Neural cell (in vitro differentiated cells): Measurements from ENCODE around the gene HFM1. TPM values are rescaled to one million over a fixed set of nuclear protein-coding genes. Genes with fewer than 3 reads are reported as not detected.

ENCODE experiments used
- H2AFZ ChIP-seq: fragments of 200-600, 300-800 bp; sonication (generic), shearing (Covaris generic); 2 replicates; pipeline ENCODE4 v1.6.0; 2014; ENCODE audit warnings: low read depth, mild to moderate bottlenecking, antibody characterized with exemption, low read length, moderate library complexity
- H3F3A ChIP-seq: fragments of 200-600 bp; shearing (Covaris generic); 2 replicates; pipeline ENCODE4 v1.6.1; 2016; ENCODE audit warnings: mild to moderate bottlenecking, moderate library complexity, mixed read lengths, antibody characterized with exemption, low read length; ENCODE audit not compliant: insufficient read depth, poor library complexity, severe bottlenecking
- H3K27ac ChIP-seq: fragments of 200-600, 300-800 bp; sonication (generic), shearing (Covaris generic); 2 replicates; pipeline ENCODE4 v1.5.1; 2014; ENCODE audit warnings: mild to moderate bottlenecking, low read length, moderate library complexity
- H3K27me3 ChIP-seq: fragments of 300-800, 200-600 bp; sonication (generic), shearing (Covaris generic); 2 replicates; pipeline ENCODE4 v1.6.0; 2014; ENCODE audit warnings: mild to moderate bottlenecking, low read depth, low read length, moderate library complexity; ENCODE audit not compliant: insufficient read depth
- H3K36me3 ChIP-seq: fragments of 300-800, 200-600 bp; sonication (generic), shearing (Covaris generic); 2 replicates; pipeline ENCODE4 v1.5.1; 2014; ENCODE audit warnings: mild to moderate bottlenecking, antibody characterized with exemption, low read length, moderate library complexity; ENCODE audit not compliant: insufficient read depth
- H3K4me2 ChIP-seq: fragments of 300-800, 200-600 bp; sonication (generic), shearing (Covaris generic); 2 replicates; pipeline ENCODE4 v1.6.0; 2014; ENCODE audit warnings: mild to moderate bottlenecking, low read length
- H3K4me3 ChIP-seq: fragments of 300-800, 200-600 bp; sonication (generic), shearing (Covaris generic); 2 replicates; pipeline ENCODE4 v1.5.1; 2014; ENCODE audit warnings: mild to moderate bottlenecking, low read length, moderate library complexity
- H3K79me2 ChIP-seq: fragments of 200-600 bp; shearing (Covaris generic); replicated peaks from 2 replicates; pipeline ENCODE4 v1.6.0; 2014; ENCODE audit warnings: mild to moderate bottlenecking, low read length, moderate library complexity; ENCODE audit not compliant: insufficient read depth
- H3K9ac ChIP-seq: fragments of 300-800, 200-600 bp; sonication (generic), shearing (Covaris generic); 2 replicates; pipeline ENCODE4 v1.6.1; 2016; ENCODE audit warnings: mild to moderate bottlenecking, low read length, mixed read lengths
- H3K9me2 ChIP-seq: fragments of 200-600 bp; shearing (Covaris generic); 2 replicates; pipeline ENCODE4 v1.6.1; 2016; ENCODE audit warnings: mild to moderate bottlenecking, low read length, mixed read lengths; ENCODE audit not compliant: insufficient read depth
- H3K9me3 ChIP-seq: fragments of 200-600, 300-800 bp; sonication (generic), shearing (Covaris generic); 2 replicates; pipeline ENCODE4 v1.6.1; 2016; ENCODE audit warnings: mild to moderate bottlenecking, mixed run types, low read length, moderate library complexity, mixed read lengths
- H4K20me1 ChIP-seq: fragments of 200-600 bp; shearing (Covaris generic); 2 replicates; pipeline ENCODE4 v1.6.1; 2016; ENCODE audit warnings: mild to moderate bottlenecking, mixed run types; ENCODE audit not compliant: insufficient read depth
- CTCF ChIP-seq: fragments of 450-650 bp; IDR thresholded peaks from 2 replicates; pipeline ENCODE4 v1.5.1; 2014; ENCODE audit warnings: antibody characterized with exemption, mild to moderate bottlenecking, moderate library complexity; ENCODE audit not compliant: poor library complexity, severe bottlenecking
- EP300 ChIP-seq: fragments of 450-650 bp; conservative IDR thresholded peaks from 2 replicates; pipeline ENCODE4 v1.6.1; 2014; ENCODE audit warnings: antibody characterized with exemption, mild to moderate bottlenecking, moderate library complexity; ENCODE audit not compliant: poor library complexity, severe bottlenecking
- EZH2 ChIP-seq: fragments of 200-600, 300-800 bp; shearing (Covaris generic), sonication (generic); IDR thresholded peaks from 2 replicates; pipeline ENCODE4 v1.6.1; 2014; ENCODE audit warnings: antibody characterized with exemption, low read length, borderline replicate concordance, mild to moderate bottlenecking; ENCODE audit not compliant: insufficient read depth, poor library complexity, severe bottlenecking
- MXI1 ChIP-seq: fragments of 450-650 bp; conservative IDR thresholded peaks from 2 replicates; pipeline ENCODE4 v1.6.1; 2014; ENCODE audit warnings: antibody characterized with exemption, mild to moderate bottlenecking; ENCODE audit not compliant: poor library complexity, severe bottlenecking
- POLR2AphosphoS5 ChIP-seq: IDR thresholded peaks from 2 replicates; pipeline ENCODE4 v1.6.1; 2012
- RAD21 ChIP-seq: fragments of 450-650 bp; conservative IDR thresholded peaks from 2 replicates; pipeline ENCODE4 v1.6.1; 2014; ENCODE audit warnings: antibody characterized with exemption, mild to moderate bottlenecking, moderate library complexity
- REST ChIP-seq: IDR thresholded peaks from 2 replicates; pipeline ENCODE4 v1.6.1; 2012; ENCODE audit warnings: borderline replicate concordance
- SMC3 ChIP-seq: fragments of 450-650 bp; conservative IDR thresholded peaks from 2 replicates; pipeline ENCODE4 v1.6.1; 2014; ENCODE audit warnings: antibody characterized with exemption, mild to moderate bottlenecking, moderate library complexity; ENCODE audit not compliant: poor library complexity
- TAF1 ChIP-seq: IDR thresholded peaks from 2 replicates; pipeline ENCODE4 v1.6.1; 2012; ENCODE audit warnings: low read depth
- polyA plus RNA-seq: library from polyadenylated mRNA; depleted of rRNA; stranded (reverse); fragments of >200 nt; gene quantifications from 2 replicates; pipeline ENCODE4 v1.2.3, GENCODE V29; 2014

HFM1 gene
- polyA plus RNA-seq, 1 donor from 2014 or later = 30.5 TPM

- H3K4me3 ChIP-seq = no peak overlapping the region
- no peaks in the 10 kb centered on the region for H3F3A ChIP-seq
- H3K9me2 ChIP-seq = no peaks in the 10 kb centered on the region
- no peaks in the 10 kb centered on the region for H3K79me2 ChIP-seq
- H3K9me3 ChIP-seq = no peaks in the 10 kb centered on the region
- no peaks in the 10 kb centered on the region for H3K36me3 ChIP-seq
- H4K20me1 ChIP-seq = no peaks in the 10 kb centered on the region
- TF ChIP-seq EZH2 (no peak), RAD21 (no peak), POLR2AphosphoS5 (no peak), MXI1 (no peak), CTCF (no peak), EP300 (no peak), SMC3 (no peak), REST (no peak), TAF1 (no peak)
- no peak overlapping the region for H3K4me2 ChIP-seq
- no peak overlapping the region for H2AFZ ChIP-seq
- no peak overlapping the region for H3K27ac ChIP-seq
- H3K27me3 ChIP-seq = no peaks in the 10 kb centered on the region
- H3K9ac ChIP-seq = no peak overlapping the region
These were observed 183.6 kb downstream of the HFM1 start for GRCh38 chr1:91221017-91221416.

GRCh38 chr1:91217911-91218310 lies 186.7 kb downstream of the HFM1 start:
- H3K36me3 ChIP-seq = no peaks in the 10 kb centered on the region
- no peaks in the 10 kb centered on the region for H3F3A ChIP-seq
- H3K27ac ChIP-seq = no peak overlapping the region
- no peaks in the 10 kb centered on the region for H3K27me3 ChIP-seq
- no peaks in the 10 kb centered on the region for H3K79me2 ChIP-seq
- H3K4me2 ChIP-seq = no peak overlapping the region
- no peaks in the 10 kb centered on the region for H3K9me2 ChIP-seq
- no peak overlapping the region for H3K4me3 ChIP-seq
- no peaks in the 10 kb centered on the region for H4K20me1 ChIP-seq
- no peak overlapping the region for H2AFZ ChIP-seq
- H3K9me3 ChIP-seq = no peaks in the 10 kb centered on the region
- no peak for TF ChIP-seq POLR2AphosphoS5
- TF ChIP-seq EZH2 = no peak
- no peak for TF ChIP-seq TAF1
- TF ChIP-seq RAD21 = no peak
- no peak for TF ChIP-seq SMC3
- TF ChIP-seq MXI1 = no peak
- TF ChIP-seq CTCF = no peak
- no peak for TF ChIP-seq REST
- H3K9ac ChIP-seq = no peak overlapping the region
